HepG2 (cell line): ENCODE data around the gene DNASE1L2. TPM values are rescaled to one million over a fixed set of nuclear protein-coding genes. Genes with fewer than 3 reads are reported as not detected.
A peak's percentile ranks its signal among the peaks of the same experiment; 100 is the strongest.

Experiments used
- CBFB ChIP-seq: sonication (generic); formaldehyde crosslinking; IDR thresholded peaks from 2 replicates; pipeline ENCODE4 v1.4.0; 2020; ENCODE audit warnings: missing genetic modification reagents
- CBX2 ChIP-seq, 2 experiments: fragments of 200-600 bp in 1 of 2; sonication (generic); formaldehyde crosslinking in 1 of 2; IDR thresholded peaks; 2 replicates each; pipeline versions ENCODE4 v1.7.0 to v1.8.1; 2018 to 2022; ENCODE audit warnings: low read depth in 2 of 2, low read length in 1 of 2, mild to moderate bottlenecking in 1 of 2, missing genetic modification reagents in 1 of 2
- HMG20A ChIP-seq: IDR thresholded peaks from 2 replicates; pipeline ENCODE4 v1.6.1; 2016; ENCODE audit warnings: borderline replicate concordance
- MXD4 ChIP-seq: IDR thresholded peaks from 2 replicates; pipeline ENCODE4 v1.6.1; 2016; ENCODE audit warnings: mild to moderate bottlenecking, missing biosample characterization, missing genetic modification reagents
- PRPF4 ChIP-seq: fragments of 200-400 bp; formaldehyde crosslinking; IDR thresholded peaks from 2 replicates; pipeline ENCODE4 v1.6.1; 2016; ENCODE audit warnings: low read length, low read depth; ENCODE audit not compliant: poor library complexity, severe bottlenecking
- SP2 ChIP-seq: sonication (generic); formaldehyde crosslinking; IDR thresholded peaks from 2 replicates; pipeline ENCODE4 v1.5.1; 2020; ENCODE audit warnings: mild to moderate bottlenecking, missing genetic modification reagents
- ZKSCAN5 ChIP-seq: sonication (generic); formaldehyde crosslinking; IDR thresholded peaks from 2 replicates; pipeline ENCODE4 v1.5.1; 2020; ENCODE audit warnings: mild to moderate bottlenecking, missing genetic modification reagents
- ZNF446 ChIP-seq: sonication (generic); formaldehyde crosslinking; IDR thresholded peaks from 2 replicates; pipeline ENCODE4 v1.5.0; 2020; ENCODE audit warnings: mild to moderate bottlenecking, missing genetic modification reagents
- ZNF496 ChIP-seq: sonication (generic); formaldehyde crosslinking; IDR thresholded peaks from 2 replicates; pipeline ENCODE4 v1.8.1; 2023; ENCODE audit warnings: mild to moderate bottlenecking, moderate library complexity, missing genetic modification reagents; ENCODE audit not compliant: insufficient replicate concordance
- polyA plus RNA-seq, 8 experiments: library from polyadenylated mRNA; depleted of rRNA in 3 of 8; stranded (reverse) in 7 of 8; unstranded in 1 of 8; fragments of >200 nt; fragmentation: Illumina TruSeq in 4 of 8; extraction: Trizol in 4 of 8; gene quantifications; 2 replicates each; pipeline versions ENCODE4 v1.2.1 to v1.2.3, GENCODE V29; 2011 to 2016; ENCODE audit warnings: low read depth in 4 of 8, missing spikeins in 1 of 8, mixed read lengths in 1 of 8; ENCODE audit not compliant: insufficient read depth in 1 of 8
- total RNA-seq, 5 experiments: library from RNA; depleted of rRNA; stranded (reverse); fragments of >200 nt; fragmentation: Illumina TruSeq; extraction: Trizol; gene quantifications; 2 replicates each; pipeline ENCODE4 v1.2.3, GENCODE V29; 2016; ENCODE audit warnings: low read depth in 1 of 5
- TF ChIP-seq, protein P1 (sequence below): sonication (generic); formaldehyde crosslinking; IDR thresholded peaks from 2 replicates; pipeline ENCODE4 v1.4.0; 2020; ENCODE audit warnings: missing genetic modification reagents
- TF ChIP-seq, protein P2 (sequence below): sonication (generic); formaldehyde crosslinking; IDR thresholded peaks from 2 replicates; pipeline ENCODE4 v1.4.0; 2020; ENCODE audit warnings: missing genetic modification reagents, borderline replicate concordance
- TF ChIP-seq, protein P3 (sequence below): sonication (generic); formaldehyde crosslinking; IDR thresholded peaks from 2 replicates; pipeline ENCODE4 v1.4.0; 2020; ENCODE audit warnings: mild to moderate bottlenecking, missing genetic modification reagents
- TF ChIP-seq, protein P4 (sequence below): sonication (generic); formaldehyde crosslinking; conservative IDR thresholded peaks from 2 replicates; pipeline ENCODE4 v1.4.0; 2020; ENCODE audit warnings: missing genetic modification reagents
- TF ChIP-seq, protein P5 (sequence below): sonication (generic); formaldehyde crosslinking; IDR thresholded peaks from 2 replicates; pipeline ENCODE4 v1.8.0; 2022; ENCODE audit warnings: mild to moderate bottlenecking, missing genetic modification reagents

DNASE1L2 gene
- total and polyA plus RNA-seq, 2 of the 13 experiments (the other 11 are each of a cell fraction or from before 2014, with no cell fraction given), result 0.44 to 0.50 TPM

DNA sequence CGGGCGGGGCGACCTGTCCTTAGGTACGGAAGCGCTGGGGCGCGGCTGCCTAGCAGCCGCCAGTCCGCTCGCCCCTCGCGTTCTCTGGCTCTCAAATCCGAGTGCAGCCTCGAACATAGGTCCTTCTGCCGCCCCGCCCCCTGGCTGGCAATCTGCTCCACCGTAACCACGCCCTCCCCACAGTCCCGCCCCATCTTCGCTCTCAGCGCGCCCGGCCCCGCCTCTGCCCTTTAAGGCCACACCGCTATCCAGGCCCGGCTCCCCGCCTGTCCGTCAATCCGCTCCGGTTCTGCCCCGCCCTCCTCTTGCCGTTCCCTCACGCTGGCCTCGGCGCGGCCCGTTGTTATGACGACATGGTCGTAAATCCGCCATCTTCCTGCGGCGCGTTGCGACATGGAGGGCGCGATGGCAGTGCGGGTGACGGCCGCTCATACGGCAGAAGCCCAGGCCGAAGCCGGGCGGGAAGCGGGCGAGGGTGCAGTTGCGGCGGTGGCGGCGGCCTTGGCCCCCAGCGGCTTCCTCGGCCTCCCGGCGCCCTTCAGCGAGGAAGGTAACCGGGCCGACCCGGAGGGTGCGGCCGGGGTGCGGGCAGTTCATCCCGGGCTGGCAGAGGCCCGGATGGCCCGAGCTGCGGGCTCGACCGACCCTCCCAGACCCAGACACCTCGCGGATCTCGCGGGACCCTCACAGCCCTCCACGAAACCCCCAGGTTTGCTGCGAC lies 12.9 kb upstream of the DNASE1L2 start, which contains the start of gene E4F1 (continued):
- TF ChIP-seq PRPF4 (no peak), HMG20A (CRISPR knock-in tag) (no peak), MXD4 (CRISPR knock-in tag) (peak; percentile 78; the same call in 1 of the 2 replicates), ZNF496 (no peak), CBFB (CRISPR knock-in tag) (no peak; the same call in none of the 2 replicates), SP2 (CRISPR knock-in tag) (peak; percentile 23; the same call in 1 of the 2 replicates), ZKSCAN5 (CRISPR knock-in tag) (no peak), CBX2 (IDR thresholded peaks at IDR 0.05; ENCODE audit: low read depth, low read length) (no peak), CBX2 (CRISPR knock-in tag; IDR thresholded peaks at IDR 0.05; ENCODE audit: low read depth) (no peak), ZNF446 (CRISPR knock-in tag) (no peak)
- TF ChIP-seq, protein P1, sequence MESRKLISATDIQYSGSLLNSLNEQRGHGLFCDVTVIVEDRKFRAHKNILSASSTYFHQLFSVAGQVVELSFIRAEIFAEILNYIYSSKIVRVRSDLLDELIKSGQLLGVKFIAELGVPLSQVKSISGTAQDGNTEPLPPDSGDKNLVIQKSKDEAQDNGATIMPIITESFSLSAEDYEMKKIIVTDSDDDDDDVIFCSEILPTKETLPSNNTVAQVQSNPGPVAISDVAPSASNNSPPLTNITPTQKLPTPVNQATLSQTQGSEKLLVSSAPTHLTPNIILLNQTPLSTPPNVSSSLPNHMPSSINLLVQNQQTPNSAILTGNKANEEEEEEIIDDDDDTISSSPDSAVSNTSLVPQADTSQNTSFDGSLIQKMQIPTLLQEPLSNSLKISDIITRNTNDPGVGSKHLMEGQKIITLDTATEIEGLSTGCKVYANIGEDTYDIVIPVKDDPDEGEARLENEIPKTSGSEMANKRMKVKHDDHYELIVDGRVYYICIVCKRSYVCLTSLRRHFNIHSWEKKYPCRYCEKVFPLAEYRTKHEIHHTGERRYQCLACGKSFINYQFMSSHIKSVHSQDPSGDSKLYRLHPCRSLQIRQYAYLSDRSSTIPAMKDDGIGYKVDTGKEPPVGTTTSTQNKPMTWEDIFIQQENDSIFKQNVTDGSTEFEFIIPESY (CRISPR knock-in tag), result peak; percentile 35; the same call in 1 of the 2 replicates
- TF ChIP-seq, protein P2, sequence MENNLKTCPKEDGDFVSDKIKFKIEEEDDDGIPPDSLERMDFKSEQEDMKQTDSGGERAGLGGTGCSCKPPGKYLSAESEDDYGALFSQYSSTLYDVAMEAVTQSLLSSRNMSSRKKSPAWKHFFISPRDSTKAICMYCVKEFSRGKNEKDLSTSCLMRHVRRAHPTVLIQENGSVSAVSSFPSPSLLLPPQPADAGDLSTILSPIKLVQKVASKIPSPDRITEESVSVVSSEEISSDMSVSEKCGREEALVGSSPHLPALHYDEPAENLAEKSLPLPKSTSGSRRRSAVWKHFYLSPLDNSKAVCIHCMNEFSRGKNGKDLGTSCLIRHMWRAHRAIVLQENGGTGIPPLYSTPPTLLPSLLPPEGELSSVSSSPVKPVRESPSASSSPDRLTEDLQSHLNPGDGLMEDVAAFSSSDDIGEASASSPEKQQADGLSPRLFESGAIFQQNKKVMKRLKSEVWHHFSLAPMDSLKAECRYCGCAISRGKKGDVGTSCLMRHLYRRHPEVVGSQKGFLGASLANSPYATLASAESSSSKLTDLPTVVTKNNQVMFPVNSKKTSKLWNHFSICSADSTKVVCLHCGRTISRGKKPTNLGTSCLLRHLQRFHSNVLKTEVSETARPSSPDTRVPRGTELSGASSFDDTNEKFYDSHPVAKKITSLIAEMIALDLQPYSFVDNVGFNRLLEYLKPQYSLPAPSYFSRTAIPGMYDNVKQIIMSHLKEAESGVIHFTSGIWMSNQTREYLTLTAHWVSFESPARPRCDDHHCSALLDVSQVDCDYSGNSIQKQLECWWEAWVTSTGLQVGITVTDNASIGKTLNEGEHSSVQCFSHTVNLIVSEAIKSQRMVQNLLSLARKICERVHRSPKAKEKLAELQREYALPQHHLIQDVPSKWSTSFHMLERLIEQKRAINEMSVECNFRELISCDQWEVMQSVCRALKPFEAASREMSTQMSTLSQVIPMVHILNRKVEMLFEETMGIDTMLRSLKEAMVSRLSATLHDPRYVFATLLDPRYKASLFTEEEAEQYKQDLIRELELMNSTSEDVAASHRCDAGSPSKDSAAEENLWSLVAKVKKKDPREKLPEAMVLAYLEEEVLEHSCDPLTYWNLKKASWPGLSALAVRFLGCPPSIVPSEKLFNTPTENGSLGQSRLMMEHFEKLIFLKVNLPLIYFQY, result no peak; the same call in 1 of the 2 replicates
- TF ChIP-seq, protein P3, sequence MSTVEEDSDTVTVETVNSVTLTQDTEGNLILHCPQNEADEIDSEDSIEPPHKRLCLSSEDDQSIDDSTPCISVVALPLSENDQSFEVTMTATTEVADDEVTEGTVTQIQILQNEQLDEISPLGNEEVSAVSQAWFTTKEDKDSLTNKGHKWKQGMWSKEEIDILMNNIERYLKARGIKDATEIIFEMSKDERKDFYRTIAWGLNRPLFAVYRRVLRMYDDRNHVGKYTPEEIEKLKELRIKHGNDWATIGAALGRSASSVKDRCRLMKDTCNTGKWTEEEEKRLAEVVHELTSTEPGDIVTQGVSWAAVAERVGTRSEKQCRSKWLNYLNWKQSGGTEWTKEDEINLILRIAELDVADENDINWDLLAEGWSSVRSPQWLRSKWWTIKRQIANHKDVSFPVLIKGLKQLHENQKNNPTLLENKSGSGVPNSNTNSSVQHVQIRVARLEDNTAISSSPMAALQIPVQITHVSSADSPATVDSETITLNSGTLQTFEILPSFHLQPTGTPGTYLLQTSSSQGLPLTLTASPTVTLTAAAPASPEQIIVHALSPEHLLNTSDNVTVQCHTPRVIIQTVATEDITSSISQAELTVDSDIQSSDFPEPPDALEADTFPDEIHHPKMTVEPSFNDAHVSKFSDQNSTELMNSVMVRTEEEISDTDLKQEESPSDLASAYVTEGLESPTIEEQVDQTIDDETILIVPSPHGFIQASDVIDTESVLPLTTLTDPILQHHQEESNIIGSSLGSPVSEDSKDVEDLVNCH, result no peak
- TF ChIP-seq, protein P4, sequence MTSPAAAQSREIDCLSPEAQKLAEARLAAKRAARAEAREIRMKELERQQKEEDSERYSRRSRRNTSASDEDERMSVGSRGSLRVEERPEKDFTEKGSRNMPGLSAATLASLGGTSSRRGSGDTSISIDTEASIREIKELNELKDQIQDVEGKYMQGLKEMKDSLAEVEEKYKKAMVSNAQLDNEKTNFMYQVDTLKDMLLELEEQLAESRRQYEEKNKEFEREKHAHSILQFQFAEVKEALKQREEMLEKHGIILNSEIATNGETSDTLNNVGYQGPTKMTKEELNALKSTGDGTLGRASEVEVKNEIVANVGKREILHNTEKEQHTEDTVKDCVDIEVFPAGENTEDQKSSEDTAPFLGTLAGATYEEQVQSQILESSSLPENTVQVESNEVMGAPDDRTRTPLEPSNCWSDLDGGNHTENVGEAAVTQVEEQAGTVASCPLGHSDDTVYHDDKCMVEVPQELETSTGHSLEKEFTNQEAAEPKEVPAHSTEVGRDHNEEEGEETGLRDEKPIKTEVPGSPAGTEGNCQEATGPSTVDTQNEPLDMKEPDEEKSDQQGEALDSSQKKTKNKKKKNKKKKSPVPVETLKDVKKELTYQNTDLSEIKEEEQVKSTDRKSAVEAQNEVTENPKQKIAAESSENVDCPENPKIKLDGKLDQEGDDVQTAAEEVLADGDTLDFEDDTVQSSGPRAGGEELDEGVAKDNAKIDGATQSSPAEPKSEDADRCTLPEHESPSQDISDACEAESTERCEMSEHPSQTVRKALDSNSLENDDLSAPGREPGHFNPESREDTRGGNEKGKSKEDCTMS, result no peak
- TF ChIP-seq, protein P5, sequence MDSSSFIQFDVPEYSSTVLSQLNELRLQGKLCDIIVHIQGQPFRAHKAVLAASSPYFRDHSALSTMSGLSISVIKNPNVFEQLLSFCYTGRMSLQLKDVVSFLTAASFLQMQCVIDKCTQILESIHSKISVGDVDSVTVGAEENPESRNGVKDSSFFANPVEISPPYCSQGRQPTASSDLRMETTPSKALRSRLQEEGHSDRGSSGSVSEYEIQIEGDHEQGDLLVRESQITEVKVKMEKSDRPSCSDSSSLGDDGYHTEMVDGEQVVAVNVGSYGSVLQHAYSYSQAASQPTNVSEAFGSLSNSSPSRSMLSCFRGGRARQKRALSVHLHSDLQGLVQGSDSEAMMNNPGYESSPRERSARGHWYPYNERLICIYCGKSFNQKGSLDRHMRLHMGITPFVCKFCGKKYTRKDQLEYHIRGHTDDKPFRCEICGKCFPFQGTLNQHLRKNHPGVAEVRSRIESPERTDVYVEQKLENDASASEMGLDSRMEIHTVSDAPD (CRISPR knock-in tag), result peak; percentile 63
